Uterus (tissue), 2 donors: ENCODE results near the gene LSM4.

Source experiments
- CTCF ChIP-seq, 4 experiments: fragments of 200-600 bp in 2 of 4; fragments of 450-650 bp in 2 of 4; sonication (generic) in 2 of 4; IDR thresholded peaks; one replicate each; pipeline ENCODE4 v1.5.1; 2016 to 2019; ENCODE audit warnings: antibody characterized with exemption in 4 of 4, mild to moderate bottlenecking in 2 of 4, moderate library complexity in 1 of 4
- POLR2A ChIP-seq, 2 donors: fragments of 450-650 bp; IDR thresholded peaks; one replicate each; pipeline ENCODE4 v1.6.1; 2016; ENCODE audit warnings: antibody characterized with exemption in 2 of 2, mild to moderate bottlenecking in 1 of 2, moderate library complexity in 1 of 2

DNA sequence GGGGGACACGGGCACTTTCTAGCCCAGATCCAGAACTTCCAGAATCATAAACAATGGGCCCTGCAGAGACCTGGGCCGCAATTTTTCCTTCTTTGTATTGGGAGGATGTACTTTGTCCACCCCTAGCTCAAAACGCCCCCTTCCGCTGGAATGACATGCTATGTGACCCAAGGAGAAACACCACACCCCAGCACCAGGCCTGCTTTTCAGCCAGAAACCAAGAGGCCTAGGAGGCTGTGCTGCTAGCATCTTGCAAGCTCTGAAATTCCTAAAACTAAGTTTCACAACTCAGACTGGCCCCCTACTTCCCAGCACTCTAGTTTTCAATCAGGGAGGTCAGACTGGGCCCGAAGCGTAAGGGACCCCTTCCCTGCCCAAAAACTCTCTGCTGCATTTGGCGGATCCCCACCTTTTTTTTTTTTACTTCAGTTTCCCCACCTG is 538 bp downstream of the LSM4 start:
- no peak for TF ChIP-seq CTCF (IDR thresholded peaks at IDR 0.05)
- no peak for TF ChIP-seq POLR2A (IDR thresholded peaks at IDR 0.05)
